Activated effector memory CD4-positive, alpha-beta T cell treated with anti-CD3 and anti-CD28 coated beads, Interleukin-2, amount 50 U/mL, for 16 hours (primary cell): ENCODE measurements around the gene SPOPL.
"Not testable (repeated sequence)": the region's sequence is repeated elsewhere in the genome, so short reads cannot be mapped to it uniquely, and the experiment has no call there.

Experiments
- DNase-seq: peaks from one replicate; pipeline ENCODE4 v3.0.0-alpha.2; 2020

Gene SPOPL

GRCh38 chr2:138494265-138494966 lies 7.2 kb upstream of the SPOPL start:
- DNase-seq = no peak

GRCh38 chr2:138495384-138495783 lies 6.2 kb upstream of the SPOPL start:
- no peak for DNase-seq

GRCh38 chr2:138496096-138496651 lies 5.4 kb upstream of the SPOPL start:
- no peak for DNase-seq

GRCh38 chr2:138497294-138497693 lies 4.3 kb upstream of the SPOPL start:
- DNase-seq = no peak

GRCh38 chr2:138499684-138500083 lies 1.9 kb upstream of the SPOPL start:
- DNase-seq = no peak

- DNase-seq = no peak
Observed at GRCh38 chr2:138500592-138501424, 762 bp upstream of the SPOPL start.

- DNase-seq = no peak
Observed at GRCh38 chr2:138502255-138503086, 901 bp downstream of the SPOPL start.

- DNase-seq = no peak
Observed at GRCh38 chr2:138503087-138503442, 1.5 kb downstream of the SPOPL start.

- no peak for DNase-seq
Observed at GRCh38 chr2:138503652-138504051, 2.1 kb downstream of the SPOPL start.

GRCh38 chr2:138504092-138504491 lies 2.5 kb downstream of the SPOPL start:
- no peak for DNase-seq

- no peak for DNase-seq
Observed at GRCh38 chr2:138504546-138505235, 3.1 kb downstream of the SPOPL start.

GRCh38 chr2:138507267-138507666 lies 5.7 kb downstream of the SPOPL start:
- no peak for DNase-seq

GRCh38 chr2:138510319-138510718 lies 8.7 kb downstream of the SPOPL start:
- no peak for DNase-seq

GRCh38 chr2:138512672-138513071 lies 11.1 kb downstream of the SPOPL start:
- no peak for DNase-seq

- no peak for DNase-seq
Observed at GRCh38 chr2:138514173-138514572, 12.6 kb downstream of the SPOPL start.

GRCh38 chr2:138515092-138515491 lies 13.5 kb downstream of the SPOPL start:
- no peak for DNase-seq

GRCh38 chr2:138516030-138516704 lies 14.6 kb downstream of the SPOPL start:
- no peak for DNase-seq

GRCh38 chr2:138518860-138519259 lies 17.3 kb downstream of the SPOPL start:
- DNase-seq = no peak

- no peak for DNase-seq
Observed at GRCh38 chr2:138521821-138522220, 20.3 kb downstream of the SPOPL start.

GRCh38 chr2:138522556-138522955 lies 21.0 kb downstream of the SPOPL start:
- no peak for DNase-seq

- not testable (repeated sequence) for DNase-seq
Observed at GRCh38 chr2:138523018-138523672, 21.6 kb downstream of the SPOPL start.
